NCI-H526 treated with DMSO at 0.1 percent for 48 hours (cell line): ENCODE results near the gene IRAK2.
"Not testable (repeated sequence)": the region's sequence is repeated elsewhere in the genome, so short reads cannot be mapped to it uniquely, and the experiment has no call there.

ENCODE experiments used
- DNase-seq: peaks from one replicate; lab custom pipeline; 2025; lab: John Stamatoyannopoulos, UW

Gene IRAK2

DNA sequence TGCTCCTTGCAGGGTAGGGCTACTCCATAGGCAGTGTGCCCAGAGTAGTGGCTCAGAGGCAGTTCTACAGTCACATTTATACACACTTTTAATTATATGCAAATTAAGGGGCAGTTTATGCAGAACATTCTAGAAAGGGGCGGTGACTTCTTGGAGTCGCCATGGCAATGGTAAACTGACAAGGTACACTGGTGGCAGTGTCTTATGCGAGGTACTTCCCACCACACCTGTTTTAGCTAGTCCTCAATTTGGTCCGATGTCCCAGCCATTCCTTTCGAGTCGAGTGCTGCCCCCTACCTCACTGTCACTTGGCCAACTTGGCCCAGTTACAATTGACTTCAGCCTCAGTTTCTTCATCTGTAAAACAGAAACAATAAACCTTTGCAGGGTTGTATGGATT, 3.8 kb upstream of the IRAK2 start:
- no peak for DNase-seq

- DNase-seq = no peak
These were observed 2.5 kb upstream of the IRAK2 start for GRCh38 chr3:10162185-10162584.

DNA sequence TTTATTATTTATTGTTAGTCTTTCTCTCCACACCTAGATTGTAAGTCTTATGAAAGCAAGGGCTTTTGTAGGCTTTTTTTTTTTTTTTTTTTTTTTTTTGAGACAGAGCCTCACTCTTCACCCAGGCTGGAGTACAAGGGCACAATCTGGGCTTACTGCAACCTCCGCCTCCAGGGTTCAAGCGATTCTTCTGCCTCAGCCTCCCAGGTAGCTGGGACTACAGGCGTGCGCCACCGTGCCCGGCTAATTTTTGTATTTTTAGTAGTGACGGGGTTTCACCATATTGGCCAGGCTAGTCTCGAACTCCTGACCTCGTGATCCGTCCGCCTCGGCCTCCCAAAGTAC, 546 bp upstream of the IRAK2 start:
- not testable (repeated sequence) for DNase-seq

- DNase-seq = no peak
These were observed 1.5 kb downstream of the IRAK2 start for GRCh38 chr3:10166213-10166604.

DNA sequence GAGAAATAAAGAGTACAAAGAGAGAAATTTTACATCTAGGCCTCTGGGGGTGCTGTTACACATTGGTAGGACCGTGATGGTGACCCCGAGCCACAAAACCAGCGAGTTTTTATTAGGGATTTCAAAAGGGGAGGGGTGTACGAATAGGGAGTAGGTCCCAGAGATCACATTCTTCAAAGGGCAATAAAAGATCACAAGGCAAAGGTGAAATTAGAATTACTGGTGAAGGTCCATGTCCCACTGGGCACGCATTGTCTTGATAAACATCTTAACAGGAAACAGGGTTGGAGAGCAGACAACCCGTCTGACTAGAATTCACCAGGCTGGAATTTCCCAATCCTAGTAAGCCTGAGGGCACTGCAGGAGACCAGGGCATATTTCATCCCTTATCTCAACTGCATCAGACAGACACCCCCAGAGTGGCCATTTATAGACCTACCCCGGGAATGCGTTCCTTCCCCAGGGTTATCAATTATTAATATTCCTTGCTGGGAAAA, 4.3 kb downstream of the IRAK2 start:
- DNase-seq = no peak

GRCh38 chr3:10170915-10171478, 6.3 kb downstream of the IRAK2 start:
- DNase-seq = no peak

- DNase-seq = no peak
These were observed 8.6 kb downstream of the IRAK2 start for GRCh38 chr3:10173095-10173925.

DNA sequence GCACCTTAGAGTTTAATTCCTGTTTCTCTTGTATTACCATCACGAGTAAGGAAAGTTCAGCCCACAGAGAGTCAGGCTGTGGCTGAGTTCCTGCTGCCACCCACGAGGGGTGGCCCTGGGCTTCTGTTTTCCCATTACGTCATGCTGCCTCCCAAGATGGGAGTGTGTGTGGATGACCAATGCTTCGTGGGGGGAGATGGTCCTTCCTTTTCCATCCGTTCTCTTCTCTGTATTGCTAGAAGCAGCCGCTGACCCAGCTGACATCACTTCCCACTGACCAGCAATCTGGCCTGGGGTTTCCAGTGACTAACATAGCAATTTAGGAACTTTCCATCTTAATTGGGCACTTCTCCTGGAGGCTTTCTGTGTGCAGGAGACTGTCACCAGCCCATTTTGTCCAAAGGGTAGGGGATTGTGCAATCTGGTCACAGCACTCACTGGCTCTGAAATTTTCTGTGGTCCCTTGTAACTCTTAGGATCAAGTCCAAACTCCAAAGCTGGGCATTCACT, 9.3 kb downstream of the IRAK2 start:
- no peak for DNase-seq

- not testable (repeated sequence) for DNase-seq
These were observed 10.6 kb downstream of the IRAK2 start for GRCh38 chr3:10175334-10175733.

DNA sequence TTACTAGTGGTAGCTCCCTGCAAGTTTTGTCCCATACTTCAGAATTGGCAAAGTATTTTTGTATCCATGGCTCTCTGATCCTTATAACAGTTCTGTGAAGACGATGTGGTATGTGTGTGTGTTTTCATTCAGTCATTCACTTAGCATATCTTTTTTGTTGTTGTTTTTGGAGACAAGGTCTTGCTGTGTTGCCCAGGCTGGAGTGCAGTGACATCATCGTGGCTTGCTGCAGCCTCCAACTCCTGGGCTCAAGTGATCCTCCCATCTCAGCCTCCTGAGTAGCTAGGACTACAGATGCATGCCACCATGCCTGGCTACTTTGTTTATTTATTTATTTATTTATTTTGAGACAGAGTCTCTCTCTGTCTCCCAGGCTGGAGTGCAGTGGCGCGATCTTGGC, 11.4 kb downstream of the IRAK2 start:
- DNase-seq = not testable (repeated sequence)

GRCh38 chr3:10177737-10178136, 13.0 kb downstream of the IRAK2 start:
- DNase-seq = no peak

DNA sequence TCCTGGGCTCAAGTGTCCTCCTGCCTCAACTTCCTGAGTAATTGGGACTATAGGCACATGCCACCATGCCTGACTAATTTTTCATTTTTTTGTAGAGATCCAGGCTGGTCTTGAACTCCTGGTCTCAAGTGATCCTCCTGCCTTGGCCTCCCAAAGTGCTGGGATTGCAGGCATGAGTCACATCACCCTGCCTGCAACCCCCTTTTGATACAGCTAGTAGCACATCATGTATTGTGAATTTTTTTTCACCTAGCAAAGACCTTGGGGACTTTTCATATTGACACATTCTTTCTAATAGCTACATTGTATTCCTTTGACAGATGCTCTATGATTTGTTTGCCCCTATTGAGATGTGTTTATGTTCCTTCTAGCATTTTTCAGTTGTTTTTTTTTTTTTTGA, 14.2 kb downstream of the IRAK2 start:
- DNase-seq = no peak

DNA sequence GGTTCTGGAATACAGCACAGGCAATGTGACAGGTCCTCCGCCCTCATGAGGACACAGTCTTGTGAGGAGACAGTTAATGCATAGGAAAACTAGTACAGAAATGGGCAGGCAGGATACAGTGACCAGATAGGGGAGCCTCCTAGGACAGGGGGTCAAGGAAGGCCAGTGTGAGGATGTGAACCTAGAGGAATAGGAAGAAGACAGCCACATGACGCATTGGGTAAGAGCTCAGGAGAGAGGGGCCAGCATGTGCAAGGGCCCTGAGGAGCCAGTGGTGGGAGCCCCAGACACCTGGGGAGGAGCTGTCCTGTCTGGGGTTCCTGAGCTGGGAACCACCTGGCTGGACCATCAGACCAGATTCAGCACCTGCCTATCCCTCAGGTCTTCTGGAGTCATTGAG, 15.6 kb downstream of the IRAK2 start:
- DNase-seq = no peak

DNA sequence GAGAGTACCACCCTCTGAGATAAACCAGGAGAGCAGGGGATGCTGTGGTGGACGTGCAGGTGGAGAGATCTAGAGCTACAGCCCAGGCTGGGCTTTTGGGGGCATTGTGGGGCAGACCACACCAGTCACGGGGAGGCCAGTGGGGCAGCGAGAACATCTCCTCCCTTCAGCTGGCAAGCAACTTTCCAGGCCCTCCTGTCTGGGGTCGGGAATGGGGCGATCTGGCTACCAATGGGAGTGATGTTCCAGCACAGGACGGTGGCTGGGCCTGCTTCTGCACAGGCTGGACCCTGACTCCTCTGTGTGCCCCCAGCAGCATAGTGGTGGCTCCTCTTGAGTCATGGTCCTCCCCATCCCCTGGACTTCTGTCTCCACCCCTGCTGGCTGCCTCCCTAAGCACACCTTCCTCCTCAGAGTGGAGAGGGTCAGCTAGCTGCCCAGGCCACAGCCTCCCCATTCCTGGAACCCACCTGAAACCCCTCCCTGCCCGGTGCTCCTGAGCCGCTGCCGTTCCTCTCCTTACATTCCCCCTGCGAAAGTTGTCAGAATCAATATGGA, 16.1 kb downstream of the IRAK2 start:
- DNase-seq = no peak

DNA sequence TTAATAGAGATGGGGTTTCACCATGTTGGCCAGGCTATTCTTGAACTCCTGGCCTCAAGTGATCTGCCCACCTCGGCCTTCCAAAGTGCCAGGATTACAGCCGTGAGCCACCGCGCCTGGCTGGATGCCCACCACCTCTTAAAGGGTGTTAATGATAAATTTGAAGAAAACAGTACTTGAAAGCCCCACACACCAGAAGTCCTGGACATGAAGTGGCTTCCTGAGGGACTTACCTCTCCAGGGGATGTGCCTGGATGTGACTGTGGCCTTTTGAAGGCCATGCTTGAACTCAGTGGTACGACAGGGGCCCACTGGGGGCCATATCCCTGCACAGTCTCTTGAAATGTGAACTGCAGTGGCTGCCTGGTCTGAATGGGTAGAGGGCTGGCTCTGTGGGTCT, 18.2 kb downstream of the IRAK2 start:
- DNase-seq = no peak

DNA sequence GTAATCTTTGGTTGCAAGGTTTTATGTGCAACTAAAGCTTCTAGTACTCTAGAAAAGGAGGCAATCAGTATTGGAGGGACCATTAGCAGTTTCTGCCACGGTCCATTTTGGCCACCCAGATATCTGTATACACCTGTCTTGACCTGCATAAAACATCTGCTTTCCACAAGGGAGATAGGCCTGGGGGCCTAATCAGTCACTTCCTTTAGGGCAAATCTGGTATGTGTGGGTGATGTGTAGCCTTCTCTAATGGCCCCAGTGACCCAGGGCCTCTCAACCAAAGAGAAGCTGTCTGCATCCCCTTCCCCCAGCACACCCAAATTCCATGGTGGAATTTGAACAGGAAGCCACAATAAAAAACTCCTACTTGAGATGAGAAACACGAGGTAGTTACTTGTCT, 19.5 kb downstream of the IRAK2 start:
- no peak for DNase-seq

GRCh38 chr3:10185804-10186762, 21.4 kb downstream of the IRAK2 start:
- DNase-seq = no peak

GRCh38 chr3:10187290-10187876, 22.7 kb downstream of the IRAK2 start:
- no peak for DNase-seq

DNA sequence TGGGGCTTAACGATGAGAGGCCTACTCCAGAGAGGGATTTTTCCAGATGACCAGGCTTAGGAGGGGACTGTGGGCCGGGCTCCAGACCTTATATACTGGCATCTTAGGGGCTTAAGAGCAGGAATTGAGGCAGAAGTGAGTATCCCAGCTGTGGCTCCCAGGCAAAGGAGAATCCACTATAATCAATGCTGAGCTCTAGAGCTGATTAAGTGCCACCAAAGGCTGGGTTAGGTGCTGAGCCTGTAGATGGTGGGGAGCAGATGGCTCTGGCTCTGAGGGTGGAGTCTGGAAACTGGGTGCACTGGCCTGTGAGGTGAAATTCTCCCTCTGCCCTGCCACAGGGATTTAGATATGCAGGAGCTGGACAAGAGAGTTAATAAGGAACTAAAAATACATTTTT, 23.2 kb downstream of the IRAK2 start:
- no peak for DNase-seq

GRCh38 chr3:10188804-10189556, 24.3 kb downstream of the IRAK2 start:
- no peak for DNase-seq
